Measurements from ENCODE around the gene CXCL17. TPM values are rescaled to one million over a fixed set of nuclear protein-coding genes. Genes with fewer than 3 reads are reported as not detected.

CXCL17 gene
- total and polyA plus RNA-seq, 4 experiments from 2014 or later = not detected

- POLR2A ChIA-PET (ENCODE audit: partially characterized antibody) = interaction anchor here (1.6 to 2.5 kb wide), 3 partner anchors 8 to 28 kb away, joined by 7 to 14 read pairs (median 13); no protein-coding TSS in a partner anchor
These were observed 18.0 kb downstream of the CXCL17 start for GRCh38 chr19:42424712-42425131.

DNA sequence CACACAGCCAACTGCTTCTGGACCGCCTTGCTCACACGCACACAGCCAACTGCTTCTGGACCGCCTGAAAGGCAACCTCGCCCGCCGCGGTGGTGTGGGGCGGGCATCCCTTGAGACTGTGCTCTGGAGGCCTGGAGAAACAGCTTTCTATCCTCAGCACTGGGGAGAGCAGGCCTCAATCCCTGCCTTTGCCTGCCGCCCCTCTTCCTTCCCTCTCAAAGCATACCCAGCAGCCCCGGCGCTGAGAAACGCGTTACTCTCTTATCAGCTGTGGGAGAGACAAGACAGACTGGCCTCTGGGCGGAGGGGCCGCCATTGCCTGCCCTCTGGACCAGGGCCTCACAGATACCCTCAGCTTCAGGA lies 18.4 kb downstream of the CXCL17 start:
- Histone ChIP-seq H3K27me3 (ENCODE audit: insufficient read depth, low read length) (no peaks in the 10 kb centered on the region), H3K27ac (ENCODE audit: low read depth, low read length) (peak overlapping the region; percentile 61), H3K4me3 (ENCODE audit: low read length in 2 of 2) (peak overlapping the region in 1 of 2 donors; percentile 86), H3K4me1 (ENCODE audit: insufficient read depth, low read length) (peaks cover 39% of the 10 kb centered on the region), H3K36me3 (ENCODE audit: insufficient read depth, low read length) (no peaks in the 10 kb centered on the region), H3K9me3 (ENCODE audit: control insufficient read depth in 1 of 2, low read length in 2 of 2) (no peaks in the 10 kb centered on the region)
- Mint-ChIP-seq H3K27me3 (no peaks in the 10 kb centered on the region), H3K27ac (peak overlapping the region; percentile 48 to 98 (median 93)), H3K4me1 (peaks cover 28 to 48% (median 37%) of the 10 kb centered on the region in 4 donors), H3K4me3 (peak overlapping the region; percentile 91 to 99 (median 98)), H3K9me3 (no peaks in the 10 kb centered on the region), H3K36me3 (peaks cover 0 to 7% of the 10 kb centered on the region in 2 donors)
- intact Hi-C loops (cut with micrococcal nuclease) = loop anchor here (5.0 kb wide), 5 partner anchors 37 to 347 kb away; partner anchors contain the start of genes CIC, GSK3A, POU2F2 and ZNF574
- DNase-seq = peak in 1 of 5 donors; percentile 35
- CTCF ChIA-PET (ENCODE audit: partially characterized antibody) = interaction anchor here (1.4 to 3.1 kb wide), 5 partner anchors 10 to 28 kb away, joined by 8 to 22 read pairs (median 13); no protein-coding TSS in a partner anchor
- POLR2A ChIA-PET (ENCODE audit: partially characterized antibody) = interaction anchor here (1.1 to 2.5 kb wide), 7 partner anchors 9 to 301 kb away, joined by 3 to 14 read pairs (median 9); no protein-coding TSS in a partner anchor

More at GRCh38 chr19:42424712-42425131, 18.0 kb downstream of the CXCL17 start:
- no peaks in the 10 kb centered on the region for H3K9me3 ChIP-seq (ENCODE audit: control insufficient read depth in 1 of 2, low read length in 2 of 2)
- no peaks in the 10 kb centered on the region for H3K9me3 Mint-ChIP-seq
- H3K4me3 Mint-ChIP-seq = peak overlapping the region in 6 of 8 donors; percentile 91 to 99 (median 98)
- H3K27ac Mint-ChIP-seq = peak overlapping the region in 5 of 7 donors; percentile 13 to 98 (median 88)
- no peak for DNase-seq
- peaks cover 0 to 7% of the 10 kb centered on the region in 2 donors for H3K36me3 Mint-ChIP-seq
- peaks cover 28 to 48% (median 37%) of the 10 kb centered on the region in 4 donors for H3K4me1 Mint-ChIP-seq
- no peaks in the 10 kb centered on the region for H3K27me3 ChIP-seq (ENCODE audit: insufficient read depth, low read length)
- no peak overlapping the region for H3K4me3 ChIP-seq (ENCODE audit: low read length in 2 of 2)
- CTCF ChIA-PET (ENCODE audit: partially characterized antibody) = interaction anchor here (0.6 to 3.1 kb wide), 3 partner anchors 10 to 23 kb away, joined by 3 to 22 read pairs (median 13); no protein-coding TSS in a partner anchor
- intact Hi-C loops (cut with micrococcal nuclease) = loop anchor here (5.0 kb wide), 5 partner anchors 37 to 347 kb away; partner anchors contain the start of genes CIC, GSK3A, POU2F2 and ZNF574
- no peaks in the 10 kb centered on the region for H3K27me3 Mint-ChIP-seq
- H3K36me3 ChIP-seq (ENCODE audit: insufficient read depth, low read length) = no peaks in the 10 kb centered on the region
- H3K4me1 ChIP-seq (ENCODE audit: insufficient read depth, low read length) = peaks cover 39% of the 10 kb centered on the region
- H3K27ac ChIP-seq (ENCODE audit: low read depth, low read length) = no peak overlapping the region

DNA sequence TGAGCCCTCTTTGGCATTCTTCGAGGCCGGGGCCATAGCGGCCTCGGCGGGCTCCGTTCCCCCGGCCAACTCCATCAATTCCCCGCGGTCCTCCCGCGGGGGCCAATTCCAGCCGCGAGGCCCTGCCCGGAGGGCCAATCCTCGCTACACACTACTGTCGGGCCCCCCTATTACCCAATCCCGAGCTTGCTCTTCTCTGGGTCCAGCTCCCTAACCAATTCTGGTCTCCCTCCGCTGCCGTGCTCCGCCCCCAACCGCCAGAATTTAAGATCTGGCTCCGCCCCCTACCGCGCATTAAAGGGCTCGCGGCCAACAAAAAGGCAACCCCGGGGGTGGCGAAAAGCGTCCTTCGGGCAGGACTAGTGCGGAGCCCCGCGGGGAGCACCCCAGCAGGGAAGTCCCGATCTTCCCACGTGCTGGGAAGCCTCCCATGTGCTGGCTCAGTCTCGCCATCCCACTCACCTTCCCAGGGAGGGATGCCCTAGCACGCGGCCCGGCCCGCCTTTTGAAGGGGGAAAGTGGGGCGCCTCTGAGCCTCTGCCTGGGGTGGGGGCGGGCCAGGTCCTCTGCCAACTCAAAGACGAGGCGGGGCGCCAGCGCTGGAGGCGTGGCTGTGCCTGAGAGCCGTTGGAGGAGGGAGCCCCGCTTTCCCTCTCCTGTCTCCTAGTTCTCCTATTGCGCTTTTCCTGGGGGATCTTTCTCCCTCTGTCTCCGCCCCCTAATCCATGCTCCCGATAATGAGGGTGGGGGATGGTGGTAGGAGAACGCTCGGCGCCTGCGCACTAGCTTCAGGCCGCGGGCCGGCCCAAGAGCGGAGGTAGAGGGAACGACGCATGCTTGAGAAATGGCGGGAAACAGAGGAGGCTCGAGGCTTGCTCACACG lies 19.0 kb downstream of the CXCL17 start:
- peak overlapping the region; percentile 91 to 99 (median 98) for H3K4me3 Mint-ChIP-seq
- Histone ChIP-seq H3K4me3 (ENCODE audit: low read length in 2 of 2) (peak overlapping the region; percentile 86 to 97), H3K27me3 (ENCODE audit: insufficient read depth, low read length) (no peaks in the 10 kb centered on the region), H3K4me1 (ENCODE audit: insufficient read depth, low read length) (peaks cover 39% of the 10 kb centered on the region), H3K27ac (ENCODE audit: low read depth, low read length) (peak overlapping the region; percentile 61), H3K9me3 (ENCODE audit: control insufficient read depth in 1 of 2, low read length in 2 of 2) (no peaks in the 10 kb centered on the region), H3K36me3 (ENCODE audit: insufficient read depth, low read length) (no peaks in the 10 kb centered on the region)
- H3K36me3 Mint-ChIP-seq = peaks cover 0 to 7% of the 10 kb centered on the region in 2 donors
- H3K9me3 Mint-ChIP-seq = no peaks in the 10 kb centered on the region
- CTCF ChIA-PET (ENCODE audit: partially characterized antibody) = interaction anchor here (0.7 to 3.1 kb wide), 12 partner anchors 8 to 315 kb away, joined by 3 to 22 read pairs (median 6); no protein-coding TSS in a partner anchor
- POLR2A ChIA-PET (ENCODE audit: partially characterized antibody) = interaction anchor here (1.1 to 2.5 kb wide), 10 partner anchors 9 to 301 kb away, joined by 3 to 14 read pairs (median 8); partner anchors contain the start of genes CEACAM1 and POU2F2
- H3K27ac Mint-ChIP-seq = peak overlapping the region; percentile 88 to 98 (median 95)
- DNase-seq = peak; percentile 93 to 95 (median 94)
- no peaks in the 10 kb centered on the region for H3K27me3 Mint-ChIP-seq
- H3K4me1 Mint-ChIP-seq = peaks cover 28 to 48% (median 37%) of the 10 kb centered on the region in 4 donors
- intact Hi-C loops (cut with micrococcal nuclease) = loop anchor here (1.0 to 5.0 kb wide), 7 partner anchors 22 to 346 kb away; partner anchors contain the start of genes CIC, GSK3A, MEGF8 and POU2F2

DNA sequence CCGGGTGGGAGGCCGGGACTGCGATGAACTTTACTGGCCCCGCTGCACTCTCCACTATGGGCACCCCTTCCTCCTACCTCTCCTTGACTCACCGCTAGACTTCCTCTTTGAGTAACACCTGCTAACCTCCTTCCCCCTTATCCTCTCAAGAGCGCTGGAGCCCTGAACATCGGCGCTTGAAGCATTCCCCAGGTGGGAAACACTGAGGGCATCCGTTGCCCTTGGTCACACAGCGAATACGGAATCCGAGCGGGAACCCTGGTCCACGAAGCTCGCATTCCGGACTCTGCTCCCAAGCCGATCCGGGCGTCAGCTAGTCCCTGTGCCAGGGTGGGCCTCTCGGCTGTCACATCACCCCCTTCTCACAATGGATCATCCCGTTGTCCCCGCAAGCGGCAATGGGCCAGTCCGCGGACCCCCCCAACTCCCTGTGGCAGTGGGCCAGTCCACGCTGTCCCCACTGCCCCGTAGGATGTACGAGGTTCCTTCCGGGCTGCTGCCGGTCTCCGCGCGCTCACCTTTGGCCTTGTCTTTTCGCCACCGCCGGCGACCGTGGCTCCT lies 19.8 kb downstream of the CXCL17 start:
- Mint-ChIP-seq H3K4me3 (peak overlapping the region; percentile 91 to 99 (median 98)), H3K27me3 (no peaks in the 10 kb centered on the region), H3K36me3 (peaks cover 0 to 7% of the 10 kb centered on the region in 2 donors), H3K4me1 (peaks cover 28 to 48% (median 37%) of the 10 kb centered on the region in 4 donors), H3K27ac (peak overlapping the region; percentile 88 to 98 (median 95)), H3K9me3 (no peaks in the 10 kb centered on the region)
- no peaks in the 10 kb centered on the region for H3K9me3 ChIP-seq (ENCODE audit: control insufficient read depth in 1 of 2, low read length in 2 of 2)
- H3K36me3 ChIP-seq (ENCODE audit: insufficient read depth, low read length) = no peaks in the 10 kb centered on the region
- intact Hi-C loops (cut with micrococcal nuclease) = loop anchor here (1.0 to 5.0 kb wide), 7 partner anchors 22 to 346 kb away; partner anchors contain the start of genes CIC, GSK3A, MEGF8 and POU2F2
- H3K4me3 ChIP-seq (ENCODE audit: low read length in 2 of 2) = peak overlapping the region; percentile 86 to 97
- no peaks in the 10 kb centered on the region for H3K27me3 ChIP-seq (ENCODE audit: insufficient read depth, low read length)
- peak overlapping the region; percentile 61 for H3K27ac ChIP-seq (ENCODE audit: low read depth, low read length)
- POLR2A ChIA-PET (ENCODE audit: partially characterized antibody) = interaction anchor here (1.1 to 2.5 kb wide), 9 partner anchors 10 to 300 kb away, joined by 3 to 14 read pairs (median 8); partner anchors contain the start of genes CEACAM1 and POU2F2
- H3K4me1 ChIP-seq (ENCODE audit: insufficient read depth, low read length) = peaks cover 39% of the 10 kb centered on the region
- DNase-seq = peak; percentile 57 to 73 (median 58)
- CTCF ChIA-PET (ENCODE audit: partially characterized antibody) = interaction anchor here (0.7 to 3.1 kb wide), 12 partner anchors 9 to 314 kb away, joined by 3 to 22 read pairs (median 6); no protein-coding TSS in a partner anchor

DNA sequence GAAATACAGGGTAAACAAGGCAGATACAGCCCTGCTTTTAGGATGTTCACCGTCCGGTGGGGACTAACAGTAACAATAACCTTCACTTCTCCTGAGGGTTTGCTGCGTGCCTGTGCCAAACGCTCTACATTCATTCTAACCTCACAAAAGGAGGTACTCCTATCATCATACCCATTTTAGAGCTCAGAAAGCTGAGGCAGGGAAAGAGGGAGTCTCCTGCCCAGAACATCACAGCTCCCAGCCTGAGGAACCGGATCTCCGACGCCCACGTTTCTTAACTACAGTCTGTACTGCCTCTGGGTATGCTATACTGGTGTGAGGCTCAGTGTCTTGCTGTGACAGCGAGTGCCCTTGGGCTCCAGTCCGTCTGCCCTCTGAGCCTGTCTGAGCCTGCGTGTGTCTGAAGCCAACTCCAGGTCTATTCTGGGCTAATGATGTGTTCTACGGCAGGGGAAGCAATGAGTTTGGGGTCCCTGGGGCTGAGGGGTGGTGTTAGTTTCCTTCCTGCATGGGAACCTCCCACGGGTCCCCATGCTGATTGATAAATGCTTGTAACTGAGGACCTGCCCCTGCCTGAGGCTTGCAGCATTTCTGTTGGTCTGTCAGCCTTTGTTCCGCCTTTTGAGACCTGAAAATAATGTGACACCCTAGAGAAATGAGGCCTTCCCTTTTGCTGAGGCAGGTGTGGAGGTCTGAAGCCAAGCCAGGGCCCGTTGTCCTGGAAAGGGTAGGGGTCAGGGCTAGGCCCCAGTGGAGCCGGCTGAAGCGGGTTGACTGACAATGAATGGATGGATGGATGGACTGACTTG lies 20.4 kb downstream of the CXCL17 start:
- intact Hi-C loops (cut with micrococcal nuclease) = loop anchor here (2.0 to 5.0 kb wide), 6 partner anchors 35 to 345 kb away; partner anchors contain the start of genes CIC, GSK3A, MEGF8 and POU2F2
- Histone ChIP-seq H3K9me3 (ENCODE audit: control insufficient read depth in 1 of 2, low read length in 2 of 2) (no peaks in the 10 kb centered on the region), H3K27ac (ENCODE audit: low read depth, low read length) (peak overlapping the region; percentile 61), H3K27me3 (ENCODE audit: insufficient read depth, low read length) (no peaks in the 10 kb centered on the region), H3K4me1 (ENCODE audit: insufficient read depth, low read length) (peaks cover 39% of the 10 kb centered on the region), H3K36me3 (ENCODE audit: insufficient read depth, low read length) (no peaks in the 10 kb centered on the region), H3K4me3 (ENCODE audit: low read length in 2 of 2) (peak overlapping the region; percentile 86 to 97)
- POLR2A ChIA-PET (ENCODE audit: partially characterized antibody) = interaction anchor here (1.1 to 2.5 kb wide), 6 partner anchors 16 to 290 kb away, joined by 3 to 14 read pairs (median 8); partner anchors contain the start of genes CEACAM1 and POU2F2
- H3K27ac Mint-ChIP-seq = peak overlapping the region; percentile 88 to 98 (median 95)
- CTCF ChIA-PET (ENCODE audit: partially characterized antibody) = interaction anchor here (1.7 to 3.1 kb wide), 3 partner anchors 12 to 21 kb away, joined by 13 to 22 read pairs (median 19); no protein-coding TSS in a partner anchor
- H3K27me3 Mint-ChIP-seq = no peaks in the 10 kb centered on the region
- peaks cover 28 to 48% (median 37%) of the 10 kb centered on the region in 4 donors for H3K4me1 Mint-ChIP-seq
- H3K36me3 Mint-ChIP-seq = peaks cover 0 to 7% of the 10 kb centered on the region in 2 donors
- peak in 1 of 5 donors; percentile 22 for DNase-seq
- peak overlapping the region; percentile 91 to 99 (median 98) for H3K4me3 Mint-ChIP-seq
- no peaks in the 10 kb centered on the region for H3K9me3 Mint-ChIP-seq

Data from CD4-positive, alpha-beta memory T cell (primary cell).